Measurements from ENCODE around the gene SMAD3.

DNA sequence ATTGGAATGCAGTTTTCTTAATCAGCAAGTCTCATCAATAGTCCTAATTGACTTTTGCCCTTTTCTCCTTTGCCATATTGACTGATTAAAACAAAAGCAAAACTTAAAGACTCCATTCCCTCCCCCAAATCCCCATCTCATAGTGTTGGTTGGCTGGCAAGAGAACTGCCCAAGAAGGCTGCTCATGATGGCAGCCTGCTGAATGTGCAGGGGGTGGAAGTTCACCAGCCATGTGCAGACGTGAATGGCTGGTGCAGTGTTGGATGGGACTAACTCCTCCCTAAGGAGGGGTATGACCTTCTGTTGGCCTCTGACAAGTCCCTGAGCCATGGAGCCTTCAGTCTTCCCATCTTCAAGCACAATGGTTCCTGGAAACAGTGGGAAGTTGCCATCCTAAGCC lies 7.0 kb downstream of the SMAD3 start:
- TF ChIP-seq, protein P1, sequence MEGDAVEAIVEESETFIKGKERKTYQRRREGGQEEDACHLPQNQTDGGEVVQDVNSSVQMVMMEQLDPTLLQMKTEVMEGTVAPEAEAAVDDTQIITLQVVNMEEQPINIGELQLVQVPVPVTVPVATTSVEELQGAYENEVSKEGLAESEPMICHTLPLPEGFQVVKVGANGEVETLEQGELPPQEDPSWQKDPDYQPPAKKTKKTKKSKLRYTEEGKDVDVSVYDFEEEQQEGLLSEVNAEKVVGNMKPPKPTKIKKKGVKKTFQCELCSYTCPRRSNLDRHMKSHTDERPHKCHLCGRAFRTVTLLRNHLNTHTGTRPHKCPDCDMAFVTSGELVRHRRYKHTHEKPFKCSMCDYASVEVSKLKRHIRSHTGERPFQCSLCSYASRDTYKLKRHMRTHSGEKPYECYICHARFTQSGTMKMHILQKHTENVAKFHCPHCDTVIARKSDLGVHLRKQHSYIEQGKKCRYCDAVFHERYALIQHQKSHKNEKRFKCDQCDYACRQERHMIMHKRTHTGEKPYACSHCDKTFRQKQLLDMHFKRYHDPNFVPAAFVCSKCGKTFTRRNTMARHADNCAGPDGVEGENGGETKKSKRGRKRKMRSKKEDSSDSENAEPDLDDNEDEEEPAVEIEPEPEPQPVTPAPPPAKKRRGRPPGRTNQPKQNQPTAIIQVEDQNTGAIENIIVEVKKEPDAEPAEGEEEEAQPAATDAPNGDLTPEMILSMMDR (conservative IDR thresholded peaks at IDR 0.05; ENCODE audit: low read length) = no peak
- no peak for TF ChIP-seq EZH2phosphoT487 (IDR thresholded peaks at IDR 0.05; ENCODE audit: borderline replicate concordance, low read depth, low read length)
